NCI-H2029 (cell line): ENCODE measurements around the gene MPZL3.
A peak's percentile ranks its signal among the peaks of the same experiment; 100 is the strongest.

ENCODE experiments used
- DNase-seq: peaks from one replicate; lab custom pipeline; 2025; lab: John Stamatoyannopoulos, UW

The MPZL3 gene

GRCh38 chr11:118264569-118265465 lies 12.7 kb upstream of the MPZL3 start:
- no peak for DNase-seq

GRCh38 chr11:118263695-118264568 lies 11.8 kb upstream of the MPZL3 start, which contains the start of gene MPZL2:
Gene MPZL2, minus strand, starts transcription at chr11:118264297. Its CDS starts 144 bp downstream, at chr11:118264153.
- peak; percentile 29 for DNase-seq

- DNase-seq: no peak
Observed at GRCh38 chr11:118263112-118263511, 10.9 kb upstream of the MPZL3 start.

- DNase-seq: no peak
Observed at GRCh38 chr11:118260353-118260752, 8.2 kb upstream of the MPZL3 start.

- DNase-seq: no peak
Observed at GRCh38 chr11:118259138-118259537, 7.0 kb upstream of the MPZL3 start.

GRCh38 chr11:118258410-118258809 lies 6.2 kb upstream of the MPZL3 start:
- DNase-seq: no peak

GRCh38 chr11:118252688-118253087 lies 523 bp upstream of the MPZL3 start:
- DNase-seq: no peak

- DNase-seq: no peak
Observed at GRCh38 chr11:118247041-118247440, 5.1 kb downstream of the MPZL3 start.

GRCh38 chr11:118245936-118246562 lies 6.1 kb downstream of the MPZL3 start:
- DNase-seq: no peak

GRCh38 chr11:118243993-118244762 lies 8.0 kb downstream of the MPZL3 start:
- DNase-seq: no peak

- no peak for DNase-seq
Observed at GRCh38 chr11:118243161-118243560, 9.0 kb downstream of the MPZL3 start.

GRCh38 chr11:118241764-118242098 lies 10.4 kb downstream of the MPZL3 start:
- no peak for DNase-seq

- DNase-seq: peak; percentile 67
Observed at GRCh38 chr11:118240999-118241763, 11.0 kb downstream of the MPZL3 start.

GRCh38 chr11:118239509-118240205 lies 12.5 kb downstream of the MPZL3 start:
- no peak for DNase-seq

- DNase-seq: no peak
Observed at GRCh38 chr11:118238929-118239328, 13.2 kb downstream of the MPZL3 start.

GRCh38 chr11:118238421-118238820 lies 13.7 kb downstream of the MPZL3 start:
- no peak for DNase-seq

GRCh38 chr11:118236170-118236569 lies 16.0 kb downstream of the MPZL3 start:
- DNase-seq: no peak

- DNase-seq: no peak
Observed at GRCh38 chr11:118234833-118235232, 17.3 kb downstream of the MPZL3 start.

- no peak for DNase-seq
Observed at GRCh38 chr11:118233850-118234249, 18.3 kb downstream of the MPZL3 start.

GRCh38 chr11:118233377-118233776 lies 18.8 kb downstream of the MPZL3 start:
- no peak for DNase-seq
